Colonic mucosa (tissue), 4 donors: ENCODE measurements around the gene RAP1B. TPM values are rescaled to one million over a fixed set of nuclear protein-coding genes. Genes with fewer than 3 reads are reported as not detected.

Experiments used
- DNase-seq: peaks from one replicate; pipeline ENCODE4 v3.0.0-alpha.2; 2020
- H3K27ac ChIP-seq: fragments of 200-600 bp; one replicate; pipeline ENCODE4 v1.8.0; 2021
- H3K27me3 ChIP-seq: fragments of 200-600 bp; one replicate; pipeline ENCODE4 v1.8.0; 2021
- H3K36me3 ChIP-seq: fragments of 200-600 bp; one replicate; pipeline ENCODE4 v1.8.0; 2021
- H3K4me1 ChIP-seq: fragments of 200-600 bp; one replicate; pipeline ENCODE4 v1.8.0; 2021; ENCODE audit warnings: mild to moderate bottlenecking
- H3K4me3 ChIP-seq: fragments of 200-600 bp; one replicate; pipeline ENCODE4 v1.8.0; 2021
- H3K9ac ChIP-seq, 2 donors: one replicate each; pipeline ENCODE4 v1.7.0; 2013; ENCODE audit warnings: control low read depth in 2 of 2, low read depth in 2 of 2, low read length in 2 of 2
- H3K9me3 ChIP-seq: fragments of 200-600 bp; one replicate; pipeline ENCODE4 v1.8.0; 2021
- intact Hi-C: fragments of 100-400 bp; cut with DNase I; formaldehyde crosslinking; loops from one replicate; pipeline ENCODE4 v1.14.1; 2022
- total RNA-seq, 2 donors: library from RNA; stranded (reverse); fragmentation: NEBNext Ultra II Directional in 1 of 2; extraction: Animal tissue kit (Norgen Biotek cat#: 25700) in 1 of 2; gene quantifications; one replicate each; pipeline ENCODE4 v1.2.1, GENCODE V29; 2021
- TF ChIP-seq, protein P1 (sequence below): fragments of 200-600 bp; IDR thresholded peaks from one replicate; pipeline ENCODE4 v1.8.0; 2022; ENCODE audit warnings: antibody characterized with exemption, mild to moderate bottlenecking
- donor health status: healthy.
- donor health status: DM: no; HTN: no; CAD: no.
- donor health status: DM: no; HTN: no; CAD: no.

Gene RAP1B
- total RNA-seq, 2 donors from 2014 or later = 112 to 198 TPM

GRCh38 chr12:68595241-68595640 lies 15.5 kb upstream of the RAP1B start:
- intact Hi-C loops = no loop called here
- H3K9me3 ChIP-seq = no peaks in the 10 kb centered on the region
- DNase-seq = no peak
- H3K9ac ChIP-seq = no peak overlapping the region
- no peak overlapping the region for H3K4me3 ChIP-seq
- H3K27me3 ChIP-seq = no peaks in the 10 kb centered on the region
- no peak overlapping the region for H3K27ac ChIP-seq
- TF ChIP-seq, protein P1, sequence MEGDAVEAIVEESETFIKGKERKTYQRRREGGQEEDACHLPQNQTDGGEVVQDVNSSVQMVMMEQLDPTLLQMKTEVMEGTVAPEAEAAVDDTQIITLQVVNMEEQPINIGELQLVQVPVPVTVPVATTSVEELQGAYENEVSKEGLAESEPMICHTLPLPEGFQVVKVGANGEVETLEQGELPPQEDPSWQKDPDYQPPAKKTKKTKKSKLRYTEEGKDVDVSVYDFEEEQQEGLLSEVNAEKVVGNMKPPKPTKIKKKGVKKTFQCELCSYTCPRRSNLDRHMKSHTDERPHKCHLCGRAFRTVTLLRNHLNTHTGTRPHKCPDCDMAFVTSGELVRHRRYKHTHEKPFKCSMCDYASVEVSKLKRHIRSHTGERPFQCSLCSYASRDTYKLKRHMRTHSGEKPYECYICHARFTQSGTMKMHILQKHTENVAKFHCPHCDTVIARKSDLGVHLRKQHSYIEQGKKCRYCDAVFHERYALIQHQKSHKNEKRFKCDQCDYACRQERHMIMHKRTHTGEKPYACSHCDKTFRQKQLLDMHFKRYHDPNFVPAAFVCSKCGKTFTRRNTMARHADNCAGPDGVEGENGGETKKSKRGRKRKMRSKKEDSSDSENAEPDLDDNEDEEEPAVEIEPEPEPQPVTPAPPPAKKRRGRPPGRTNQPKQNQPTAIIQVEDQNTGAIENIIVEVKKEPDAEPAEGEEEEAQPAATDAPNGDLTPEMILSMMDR = no peak
- H3K4me1 ChIP-seq = no peaks in the 10 kb centered on the region
- H3K36me3 ChIP-seq = no peaks in the 10 kb centered on the region

DNA sequence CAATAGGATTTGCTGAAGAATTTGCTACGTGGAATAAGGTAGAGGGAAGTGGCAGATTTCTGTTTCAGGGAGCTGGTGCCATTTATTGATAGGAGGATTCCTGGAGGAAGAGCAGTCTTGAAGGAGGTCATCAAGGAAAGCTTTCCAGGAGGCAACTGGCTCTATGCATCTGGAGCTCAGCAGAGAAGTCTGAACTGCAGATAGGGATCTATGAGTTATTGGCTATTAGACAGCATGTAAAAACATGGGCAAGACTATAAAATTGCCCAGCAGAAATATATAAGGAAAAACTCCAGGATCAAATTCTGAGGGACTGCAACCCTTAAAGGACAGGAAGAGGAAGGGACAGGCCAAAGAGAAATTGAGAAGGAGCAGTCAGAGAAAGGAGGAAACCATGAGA lies 8.9 kb upstream of the RAP1B start:
- Histone ChIP-seq H3K27ac (no peak overlapping the region), H3K4me1 (no peaks in the 10 kb centered on the region), H3K4me3 (no peak overlapping the region), H3K9ac (no peak overlapping the region), H3K36me3 (no peaks in the 10 kb centered on the region), H3K9me3 (no peaks in the 10 kb centered on the region), H3K27me3 (no peaks in the 10 kb centered on the region)
- intact Hi-C loops = no loop called here
- TF ChIP-seq, protein P1 = no peak
- no peak for DNase-seq

- Histone ChIP-seq H3K27ac (no peak overlapping the region), H3K4me1 (no peaks in the 10 kb centered on the region), H3K4me3 (no peak overlapping the region), H3K9me3 (no peaks in the 10 kb centered on the region), H3K36me3 (no peaks in the 10 kb centered on the region), H3K27me3 (no peaks in the 10 kb centered on the region), H3K9ac (no peak overlapping the region)
- no peak for DNase-seq
- TF ChIP-seq, protein P1 = no peak
- intact Hi-C loops = no loop called here
Observed at GRCh38 chr12:68602720-68603119, 8.0 kb upstream of the RAP1B start.

DNA sequence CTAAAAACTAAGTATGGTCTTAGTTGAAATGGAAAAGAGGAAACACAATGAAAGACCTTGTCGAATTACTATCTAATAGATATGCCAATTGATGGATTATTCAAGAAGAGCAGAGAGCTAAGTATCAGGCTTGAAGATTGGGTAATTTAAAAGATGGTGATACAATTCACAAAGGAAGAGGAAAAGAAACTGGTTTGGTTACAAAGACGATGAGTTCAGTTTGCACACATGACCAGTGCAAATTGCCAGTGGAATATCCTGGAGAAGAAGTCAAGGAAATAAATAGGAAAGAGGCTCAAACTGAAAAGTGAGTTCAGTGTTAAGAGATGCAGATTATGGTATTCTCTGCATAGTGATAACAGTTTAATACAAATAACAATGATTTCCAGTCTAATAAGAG lies 2.5 kb upstream of the RAP1B start:
- intact Hi-C loops = loop anchor here (5.0 kb wide), 1 partner anchor 246 kb away; no protein-coding TSS in a partner anchor
- H3K9me3 ChIP-seq = no peaks in the 10 kb centered on the region
- no peak overlapping the region for H3K4me3 ChIP-seq
- H3K9ac ChIP-seq = peak overlapping the region in 1 of 2 donors; percentile 34
- TF ChIP-seq, protein P1 = no peak
- no peak for DNase-seq
- no peak overlapping the region for H3K27ac ChIP-seq
- H3K36me3 ChIP-seq = no peaks in the 10 kb centered on the region
- H3K27me3 ChIP-seq = no peaks in the 10 kb centered on the region
- H3K4me1 ChIP-seq = peaks cover 4% of the 10 kb centered on the region

DNA sequence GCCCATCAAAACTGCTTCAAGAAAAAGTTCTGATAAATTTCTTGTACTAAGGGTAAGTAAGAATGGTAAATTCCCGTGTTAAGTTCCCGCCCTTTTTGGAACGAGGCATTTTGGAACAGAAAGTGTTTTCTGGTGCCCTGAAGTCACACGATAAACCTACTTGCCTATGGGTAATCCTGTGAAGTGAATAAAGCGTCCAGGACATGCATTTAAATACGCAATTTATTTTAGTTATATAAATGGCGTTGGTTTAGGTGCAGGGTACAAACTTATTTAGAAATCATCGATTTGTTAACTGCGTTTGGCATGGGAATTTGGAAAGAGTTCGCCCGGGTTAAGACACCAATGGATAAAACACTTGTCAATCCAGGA lies 715 bp upstream of the RAP1B start:
- TF ChIP-seq, protein P1 = no peak
- no peaks in the 10 kb centered on the region for H3K27me3 ChIP-seq
- intact Hi-C loops = loop anchor here (5.0 kb wide), 1 partner anchor 248 kb away; no protein-coding TSS in a partner anchor
- H3K9ac ChIP-seq = peak overlapping the region; percentile 85 to 86
- H3K4me3 ChIP-seq = peak overlapping the region; percentile 53
- no peaks in the 10 kb centered on the region for H3K9me3 ChIP-seq
- H3K4me1 ChIP-seq = peaks cover 15% of the 10 kb centered on the region
- peak; percentile 40 for DNase-seq
- peak overlapping the region; percentile 96 for H3K27ac ChIP-seq
- H3K36me3 ChIP-seq = no peaks in the 10 kb centered on the region
